T-cell (primary cell): ENCODE measurements around the gene ITPKA. TPM values are rescaled to one million over a fixed set of nuclear protein-coding genes. Genes with fewer than 3 reads are reported as not detected.

Source experiments
- ATAC-seq, 4 experiments: fragments of 200-7000 bp in 3 of 4; fragments of 150-1000 bp in 1 of 4; cut with Tn5 transposase; replicated peaks in 1 of 4; 1 replicate in 3 of 4; 2 replicates in 1 of 4; pipeline ENCODE4 v1.10.0; 2021; ENCODE audit warnings: moderate library complexity in 3 of 4, mild to moderate bottlenecking in 2 of 4, moderate number of reproducible peaks in 1 of 4
- CTCF ChIA-PET, 2 donors: fragments of 300-600 bp; sonication (Branson Sonifier 250); formaldehyde crosslinking; loops; one replicate each; lab custom pipeline; 2022; ENCODE audit warnings: antibody characterized with exemption in 2 of 2; lab: Charles Lee
- POLR2A ChIA-PET, 2 donors: fragments of 300-600 bp; sonication (Branson Sonifier 250); formaldehyde crosslinking; loops; one replicate each; lab custom pipeline; 2022; ENCODE audit warnings: antibody characterized with exemption in 2 of 2; lab: Charles Lee
- DNase-seq, 35 experiments: peaks; one replicate each; pipeline versions ENCODE4 v3.0.0 to v3.0.0-alpha.2; 2013 to 2023
- H3K27ac ChIP-seq: one replicate; pipeline ENCODE4 v1.5.1; 2013; ENCODE audit warnings: low read length
- H3K27me3 ChIP-seq, 2 experiments: replicated peaks in 1 of 2; 1 replicate in 1 of 2; 2 replicates in 1 of 2; pipeline versions ENCODE4 v1.6.1 to v1.7.0; 2013; ENCODE audit warnings: low read length in 1 of 2, mixed read lengths in 1 of 2; ENCODE audit not compliant: control insufficient read depth in 2 of 2, insufficient read depth in 2 of 2; ENCODE audit errors: extremely low read depth in 1 of 2
- H3K36me3 ChIP-seq, 2 donors: 1 replicate in 1 of 2; 2 replicates in 1 of 2; pipeline versions ENCODE4 v1.6.1 to v1.7.0; 2013; ENCODE audit warnings: low read length in 1 of 2; ENCODE audit not compliant: control insufficient read depth in 2 of 2, insufficient read depth in 1 of 2; ENCODE audit errors: extremely low read depth in 1 of 2
- H3K4me1 ChIP-seq, 2 experiments: 1 replicate in 1 of 2; 2 replicates in 1 of 2; pipeline versions ENCODE4 v1.6.1 to v1.7.0; 2013; ENCODE audit warnings: low read length in 2 of 2, mixed read lengths in 1 of 2; ENCODE audit not compliant: insufficient read depth in 2 of 2, control insufficient read depth in 1 of 2; ENCODE audit errors: extremely low read depth in 1 of 2
- H3K4me3 ChIP-seq, 2 donors: 1 replicate in 1 of 2; 2 replicates in 1 of 2; pipeline versions ENCODE4 v1.5.1 to v1.7.0; 2013; ENCODE audit warnings: mild to moderate bottlenecking in 2 of 2, low read length in 1 of 2, moderate library complexity in 1 of 2; ENCODE audit not compliant: control insufficient read depth in 1 of 2; ENCODE audit errors: extremely low read depth in 1 of 2
- H3K9me3 ChIP-seq: 2 replicates; pipeline ENCODE4 v1.7.0; 2013
- H3K27ac Mint-ChIP-seq, 2 donors: one replicate each; pipeline ENCODE4 v1.8.0; 2020 to 2021; ENCODE audit warnings: mild to moderate bottlenecking in 2 of 2, mixed read lengths in 2 of 2
- H3K27me3 Mint-ChIP-seq, 2 donors: one replicate each; pipeline ENCODE4 v1.8.0; 2021 to 2022; ENCODE audit warnings: mixed read lengths in 2 of 2
- H3K36me3 Mint-ChIP-seq: one replicate; pipeline ENCODE4 v1.8.0; 2021; ENCODE audit warnings: mixed read lengths
- H3K4me1 Mint-ChIP-seq, 3 donors: one replicate each; pipeline ENCODE4 v1.8.0; 2020 to 2022; ENCODE audit warnings: mixed read lengths in 3 of 3, mild to moderate bottlenecking in 1 of 3
- H3K4me3 Mint-ChIP-seq, 3 donors: one replicate each; pipeline ENCODE4 v1.8.0; 2020 to 2022; ENCODE audit warnings: mild to moderate bottlenecking in 3 of 3, mixed read lengths in 3 of 3, moderate library complexity in 3 of 3
- H3K9me3 Mint-ChIP-seq, 3 donors: one replicate each; pipeline ENCODE4 v1.8.0; 2020 to 2022; ENCODE audit warnings: mixed read lengths in 3 of 3
- WGBS: methylation state at CpG from one replicate; pipeline ENCODE4 v1.1.5; 2013; ENCODE audit warnings: missing lambda C conversion rate; ENCODE audit not compliant: insufficient coverage; 5-methylcytosine and 5-hydroxymethylcytosine counted together
- total RNA-seq, 35 experiments: library from RNA in 6 of 35; stranded (reverse) in 6 of 35; fragments of 120-200 nt in 1 of 35; gene quantifications; one replicate each; pipeline versions ENCODE4 v1.2.1 to v1.2.4 and lab custom pipeline; 2013 to 2026

The ITPKA gene
- total RNA-seq, 5 donors from 2014 or later (not counting 1 experiment from before 2014, with no cell fraction given) = 0.38 TPM; not detected in 4

GRCh38 chr15:41536866-41537265 is 43.2 kb downstream of the ITPKA start:
- peaks cover 27% of the 10 kb centered on the region for H3K36me3 Mint-ChIP-seq
- no peaks in the 10 kb centered on the region for H3K27me3 ChIP-seq
- DNase-seq = no peak
- H3K4me3 ChIP-seq = no peak overlapping the region
- 86% methylated on average over 10 of the region's 11 CpGs for WGBS
- CTCF ChIA-PET = no interaction called here
- no peaks in the 10 kb centered on the region for H3K9me3 Mint-ChIP-seq
- no peak overlapping the region for H3K27ac Mint-ChIP-seq
- H3K4me1 Mint-ChIP-seq = peaks cover 0 to 16% (median 7%) of the 10 kb centered on the region in 3 donors
- no peak overlapping the region for H3K4me3 Mint-ChIP-seq
- peaks cover 12 to 38% of the 10 kb centered on the region in 2 donors for H3K36me3 ChIP-seq
- ATAC-seq = no peak
- H3K27ac ChIP-seq = no peak overlapping the region
- no peaks in the 10 kb centered on the region for H3K9me3 ChIP-seq
- no peaks in the 10 kb centered on the region for H3K27me3 Mint-ChIP-seq
- peaks cover 0 to 6% of the 10 kb centered on the region in 2 experiments for H3K4me1 ChIP-seq
- POLR2A ChIA-PET = no interaction called here

GRCh38 chr15:41543521-41543870 is 49.8 kb downstream of the ITPKA start:
- no peaks in the 10 kb centered on the region for H3K36me3 ChIP-seq
- Mint-ChIP-seq H3K36me3 (no peaks in the 10 kb centered on the region), H3K4me3 (peak overlapping the region; percentile 92 to 94 (median 93)), H3K27ac (peak overlapping the region; percentile 81 to 90), H3K4me1 (peaks cover 15 to 34% (median 17%) of the 10 kb centered on the region in 3 donors), H3K9me3 (no peaks in the 10 kb centered on the region), H3K27me3 (no peaks in the 10 kb centered on the region)
- peak overlapping the region; percentile 66 to 99 for H3K4me3 ChIP-seq
- no peak for DNase-seq
- no peaks in the 10 kb centered on the region for H3K27me3 ChIP-seq
- ChIA-PET CTCF (interaction anchor here in 1 of 2 donors (2.6 kb wide), 1 partner anchor 14 kb away, joined by 21 read pairs; no protein-coding TSS in a partner anchor), POLR2A (interaction anchor here in 1 of 2 donors (0.5 kb wide), 1 partner anchor 626 kb away, joined by 6 read pairs; no protein-coding TSS in a partner anchor)
- 0% methylated on average over 2 of the region's 8 CpGs for WGBS
- no peak for ATAC-seq
- H3K27ac ChIP-seq = peak overlapping the region; percentile 47
- no peaks in the 10 kb centered on the region for H3K9me3 ChIP-seq
- peaks cover 5 to 15% of the 10 kb centered on the region in 2 experiments for H3K4me1 ChIP-seq

- Histone ChIP-seq H3K4me3 (peak overlapping the region; percentile 66 to 99), H3K27ac (no peak overlapping the region)
- peak in 1 of 4 experiments; percentile 8 for ATAC-seq
Observed at GRCh38 chr15:41544650-41545015, 51.0 kb downstream of the ITPKA start.

DNA sequence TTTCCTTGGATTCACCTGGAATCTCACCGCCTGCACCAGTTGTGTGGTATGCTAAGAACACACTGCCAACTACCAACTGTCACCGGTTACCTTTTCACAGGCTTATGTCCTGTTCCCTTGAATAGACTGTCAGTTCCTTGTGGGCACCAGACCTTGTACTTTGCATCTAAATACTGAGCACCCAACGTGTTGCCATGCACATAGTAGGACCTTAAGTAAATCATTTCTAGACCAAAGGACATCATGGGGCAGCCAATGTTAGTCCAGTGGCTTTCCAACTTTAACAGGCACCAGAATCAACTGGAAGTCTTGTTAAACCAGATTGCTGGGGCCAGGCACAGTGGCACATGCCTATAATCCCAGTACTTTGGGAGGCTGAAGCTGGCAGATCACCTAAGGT is 51.5 kb downstream of the ITPKA start:
- Mint-ChIP-seq H3K9me3 (no peaks in the 10 kb centered on the region), H3K4me1 (peaks cover 15 to 34% (median 17%) of the 10 kb centered on the region in 3 donors), H3K27ac (peak overlapping the region in 1 of 2 donors; percentile 44), H3K36me3 (no peaks in the 10 kb centered on the region), H3K4me3 (peak overlapping the region; percentile 92 to 94 (median 93)), H3K27me3 (no peaks in the 10 kb centered on the region)
- Histone ChIP-seq H3K9me3 (no peaks in the 10 kb centered on the region), H3K27ac (no peak overlapping the region), H3K4me1 (peaks cover 5 to 15% of the 10 kb centered on the region in 2 experiments), H3K36me3 (no peaks in the 10 kb centered on the region), H3K4me3 (no peak overlapping the region), H3K27me3 (peaks cover 0 to 5% of the 10 kb centered on the region in 2 experiments)
- ATAC-seq = no peak
- POLR2A ChIA-PET = no interaction called here
- WGBS = 91% methylated on average over 3 of the region's 3 CpGs
- no peak for DNase-seq
- CTCF ChIA-PET = interaction anchor here in 1 of 2 donors (2.6 kb wide), 1 partner anchor 12 kb away, joined by 21 read pairs; no protein-coding TSS in a partner anchor

More at GRCh38 chr15:41544650-41545015, 51.0 kb downstream of the ITPKA start:
- ChIA-PET POLR2A (interaction anchor here in 1 of 2 donors (0.5 to 0.9 kb wide), 3 partner anchors 30 to 393 kb away, joined by 3 to 10 read pairs (median 6); no protein-coding TSS in a partner anchor), CTCF (interaction anchor here (0.5 to 2.6 kb wide), 5 partner anchors 13 to 733 kb away, joined by 4 to 21 read pairs (median 5); no protein-coding TSS in a partner anchor)
- H3K36me3 Mint-ChIP-seq = no peaks in the 10 kb centered on the region
- Histone ChIP-seq H3K36me3 (no peaks in the 10 kb centered on the region), H3K27me3 (peaks cover 0 to 5% of the 10 kb centered on the region in 2 experiments), H3K4me1 (peaks cover 5 to 15% of the 10 kb centered on the region in 2 experiments), H3K9me3 (no peaks in the 10 kb centered on the region)
- no peaks in the 10 kb centered on the region for H3K27me3 Mint-ChIP-seq
- H3K27ac Mint-ChIP-seq = peak overlapping the region; percentile 9 to 90
- H3K4me1 Mint-ChIP-seq = peaks cover 15 to 34% (median 17%) of the 10 kb centered on the region in 3 donors
- no peaks in the 10 kb centered on the region for H3K9me3 Mint-ChIP-seq
- peak in 20 of 35 experiments; percentile 6 to 61 (median 22) for DNase-seq
- peak overlapping the region; percentile 92 to 94 (median 93) for H3K4me3 Mint-ChIP-seq
- 70% methylated on average over 10 of the region's 15 CpGs for WGBS

DNA sequence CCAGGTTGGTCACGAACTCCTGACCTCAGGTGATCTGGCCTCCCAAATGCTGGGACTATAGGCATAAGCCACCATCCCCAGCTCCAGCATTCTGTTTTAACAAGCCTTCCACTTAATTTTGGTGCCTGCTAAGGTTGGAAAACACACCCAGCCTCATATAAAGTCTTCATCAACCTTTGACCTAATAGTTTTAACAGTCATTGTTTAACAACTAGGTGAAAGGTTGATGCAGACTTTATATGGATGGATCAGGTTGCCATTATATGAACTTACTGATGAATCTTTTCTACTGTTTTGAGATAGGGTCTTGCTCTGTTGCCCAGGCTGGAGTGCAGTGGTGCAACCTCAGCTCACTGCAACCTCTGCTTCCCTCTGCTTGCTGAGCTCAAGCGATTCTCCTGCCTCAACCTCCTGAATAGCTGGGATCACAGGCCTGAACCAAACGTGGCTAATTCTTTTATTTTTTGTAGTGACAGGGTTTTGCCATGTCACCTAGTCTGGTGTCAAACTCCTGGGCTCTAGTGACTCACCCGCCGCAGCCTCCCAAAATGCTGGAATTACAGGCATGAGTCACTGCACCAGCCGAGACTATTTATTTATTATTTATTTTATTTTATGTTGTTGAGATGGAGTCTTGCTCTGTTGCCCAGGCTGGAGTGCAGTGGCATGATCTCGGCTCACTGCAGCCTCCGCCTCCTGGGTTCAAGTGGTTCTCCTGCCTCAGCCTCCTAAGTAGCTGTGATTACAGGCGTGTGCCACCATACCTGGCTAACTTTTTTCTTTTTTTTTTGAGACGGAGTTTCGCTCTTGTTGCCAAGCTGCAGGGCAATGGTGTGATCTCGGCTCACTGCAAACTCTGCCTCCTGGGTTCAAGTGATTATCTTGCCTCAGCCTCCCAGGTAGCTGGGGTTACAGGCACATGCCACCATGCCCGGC is 53.4 kb downstream of the ITPKA start:
- H3K4me3 Mint-ChIP-seq = no peak overlapping the region
- Histone ChIP-seq H3K4me3 (no peak overlapping the region), H3K27ac (no peak overlapping the region), H3K4me1 (peaks cover 5 to 15% of the 10 kb centered on the region in 2 experiments), H3K9me3 (no peaks in the 10 kb centered on the region), H3K27me3 (peaks cover 0 to 8% of the 10 kb centered on the region in 2 experiments), H3K36me3 (no peaks in the 10 kb centered on the region)
- POLR2A ChIA-PET = no interaction called here
- DNase-seq (no peak), ATAC-seq (no peak)
- CTCF ChIA-PET = no interaction called here
- H3K4me1 Mint-ChIP-seq = peaks cover 15 to 26% (median 15%) of the 10 kb centered on the region in 3 donors
- no peak overlapping the region for H3K27ac Mint-ChIP-seq
- no peaks in the 10 kb centered on the region for H3K27me3 Mint-ChIP-seq
- no peaks in the 10 kb centered on the region for H3K36me3 Mint-ChIP-seq
- 91% methylated on average over 6 of the region's 13 CpGs for WGBS
- no peaks in the 10 kb centered on the region for H3K9me3 Mint-ChIP-seq

DNA sequence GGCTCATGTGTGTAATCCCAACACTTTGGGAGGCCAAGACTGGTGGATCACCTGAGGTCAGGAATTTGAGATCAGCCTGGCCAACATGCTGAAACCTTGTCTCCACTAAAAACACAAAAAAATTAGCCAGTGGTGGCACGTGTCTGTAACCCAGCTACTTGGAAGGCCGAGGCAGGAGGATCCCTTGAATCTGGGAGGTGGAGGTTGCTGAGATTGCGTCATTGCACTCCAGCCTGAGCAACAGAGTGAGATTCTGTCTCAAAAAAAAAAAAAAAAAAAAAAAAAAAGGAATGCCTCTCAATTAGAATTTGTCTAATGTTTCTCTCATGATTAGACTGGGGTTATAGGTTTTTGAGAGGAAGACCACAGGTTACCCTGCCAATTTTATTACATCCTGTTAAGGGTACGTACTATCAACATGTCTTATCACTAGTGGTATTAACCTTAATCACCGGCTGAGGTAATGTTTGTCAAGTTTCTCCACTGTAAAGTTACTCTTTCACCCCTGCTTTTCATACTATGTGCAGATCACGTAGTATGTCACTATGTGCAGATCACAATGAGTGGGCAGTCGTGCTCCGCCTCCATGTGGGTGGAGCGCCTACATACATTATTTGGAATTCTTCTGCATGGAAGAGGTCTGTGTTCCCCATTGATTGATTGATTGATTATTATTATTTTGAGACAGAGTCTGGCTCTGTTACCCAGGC is 56.5 kb downstream of the ITPKA start:
- DNase-seq = no peak
- no peaks in the 10 kb centered on the region for H3K9me3 Mint-ChIP-seq
- no peaks in the 10 kb centered on the region for H3K4me1 ChIP-seq
- H3K27ac ChIP-seq = no peak overlapping the region
- ChIA-PET POLR2A (no interaction called here), CTCF (no interaction called here)
- no peak for ATAC-seq
- no peak overlapping the region for H3K27ac Mint-ChIP-seq
- no peak overlapping the region for H3K4me3 ChIP-seq
- no peaks in the 10 kb centered on the region for H3K36me3 ChIP-seq
- no peaks in the 10 kb centered on the region for H3K9me3 ChIP-seq
- WGBS = 100% methylated on average over 1 of the region's 9 CpGs
- peaks cover 0 to 2% of the 10 kb centered on the region in 2 donors for H3K27me3 Mint-ChIP-seq
- H3K36me3 Mint-ChIP-seq = no peaks in the 10 kb centered on the region
- H3K27me3 ChIP-seq = peaks cover 0 to 8% of the 10 kb centered on the region in 2 experiments
- no peak overlapping the region for H3K4me3 Mint-ChIP-seq
- H3K4me1 Mint-ChIP-seq = peaks cover 0 to 6% (median 4%) of the 10 kb centered on the region in 3 donors
